NCI-H1436 treated with DMSO at 0.1 percent for 48 hours (cell line): ENCODE results near the gene SNX4.
"Not testable (repeated sequence)": the region's sequence is repeated elsewhere in the genome, so short reads cannot be mapped to it uniquely, and the experiment has no call there.

Experiments used
- DNase-seq: peaks from one replicate; lab custom pipeline; 2025; lab: John Stamatoyannopoulos, UW

The SNX4 gene

GRCh38 chr3:125519678-125520562 is at the start of gene SNX4:
TSS of gene SNX4 (minus strand) at chr3:125520202. CDS start at chr3:125520172, 30 bp downstream.
- peak; percentile 58 for DNase-seq

GRCh38 chr3:125556314-125556713 is 36.3 kb upstream of the SNX4 start:
- DNase-seq, result no peak

GRCh38 chr3:125552401-125552800 is 32.4 kb upstream of the SNX4 start:
- no peak for DNase-seq

- no peak for DNase-seq
Measured at GRCh38 chr3:125528920-125529319, 8.9 kb upstream of the SNX4 start.

GRCh38 chr3:125525153-125525552 is 5.2 kb upstream of the SNX4 start:
- DNase-seq, result no peak

GRCh38 chr3:125520563-125520919 is 539 bp upstream of the SNX4 start:
- DNase-seq, result not testable (repeated sequence)

- DNase-seq, result no peak
Measured at GRCh38 chr3:125515421-125515820, 4.6 kb downstream of the SNX4 start.

GRCh38 chr3:125513490-125514115 is 6.4 kb downstream of the SNX4 start:
- DNase-seq, result no peak

GRCh38 chr3:125512135-125512920 is 7.7 kb downstream of the SNX4 start:
- peak; percentile 8 for DNase-seq

- DNase-seq, result no peak
Measured at GRCh38 chr3:125511420-125512118, 8.4 kb downstream of the SNX4 start.

- no peak for DNase-seq
Measured at GRCh38 chr3:125507128-125507527, 12.9 kb downstream of the SNX4 start.

- no peak for DNase-seq
Measured at GRCh38 chr3:125498630-125499029, 21.4 kb downstream of the SNX4 start.

- no peak for DNase-seq
Measured at GRCh38 chr3:125496701-125497100, 23.3 kb downstream of the SNX4 start.

- DNase-seq, result no peak
Measured at GRCh38 chr3:125482406-125482805, 37.6 kb downstream of the SNX4 start.

- no peak for DNase-seq
Measured at GRCh38 chr3:125481786-125482185, 38.2 kb downstream of the SNX4 start.

GRCh38 chr3:125481375-125481759 is 38.6 kb downstream of the SNX4 start:
- DNase-seq, result not testable (repeated sequence)

- no peak for DNase-seq
Measured at GRCh38 chr3:125480656-125481374, 39.2 kb downstream of the SNX4 start.

GRCh38 chr3:125479091-125479490 is 40.9 kb downstream of the SNX4 start:
- DNase-seq, result no peak

GRCh38 chr3:125478326-125478725 is 41.7 kb downstream of the SNX4 start:
- DNase-seq, result no peak

GRCh38 chr3:125477701-125478100 is 42.3 kb downstream of the SNX4 start:
- DNase-seq, result no peak

- no peak for DNase-seq
Measured at GRCh38 chr3:125470671-125471070, 49.3 kb downstream of the SNX4 start.
